Measurements from ENCODE around the gene CCDC85A. TPM values are rescaled to one million over a fixed set of nuclear protein-coding genes. Genes with fewer than 3 reads are reported as not detected.

CCDC85A gene
- total and polyA plus RNA-seq, 2 of the 8 experiments (the other 6 are each of a cell fraction or from before 2014, with no cell fraction given) = 0.20 TPM; not detected in 1

GRCh38 chr2:56148825-56149224, 35.0 kb upstream of the CCDC85A start (continued):
- TF ChIP-seq JUN (IDR thresholded peaks at IDR 0.05; ENCODE audit: low read depth, low read length) = no peak
- no peak for TF ChIP-seq SRF (IDR thresholded peaks at IDR 0.05; ENCODE audit: low read depth, low read length)
- TF ChIP-seq BRCA1 (IDR thresholded peaks at IDR 0.05; ENCODE audit: low read depth, low read length) = no peak
- TF ChIP-seq KDM4A (IDR thresholded peaks at IDR 0.05; ENCODE audit: low read depth, low read length, severe bottlenecking) = no peak

All from H1 (cell line).